IMR-90 (cell line): ENCODE measurements around the gene SYNPO2L. TPM values are rescaled to one million over a fixed set of nuclear protein-coding genes. Genes with fewer than 3 reads are reported as not detected.

Experiments used
- ATAC-seq: fragments of 200-7000 bp; cut with Tn5 transposase; 2 replicates; pipeline ENCODE4 v1.9.1; 2020; ENCODE audit warnings: low read depth, mild to moderate bottlenecking, moderate library complexity
- BruUV-seq: library from RNA; stranded (reverse); fragments of 400-500 nt; replicated peaks from 2 replicates; lab custom pipeline; 2021; lab: Mats Ljungman, UMichigan
- CTCF ChIA-PET: fragments of 300-600 bp; formaldehyde crosslinking; extraction: SDS; loops from one replicate; lab custom pipeline; 2021; ENCODE audit warnings: antibody characterized with exemption; lab: Yijun Ruan, JAX
- POLR2A ChIA-PET: fragments of 300-600 bp; sonication (Branson Sonifier 250); formaldehyde crosslinking; loops from one replicate; lab custom pipeline; 2022; ENCODE audit warnings: antibody characterized with exemption; ENCODE audit not compliant: unreplicated experiment; lab: Charles Lee
- DNase-seq: peaks from one replicate; pipeline ENCODE4 v3.0.0; 2013
- H2AFZ ChIP-seq: replicated peaks from 2 replicates; pipeline ENCODE3; 2013; ENCODE audit warnings: low read length, mild to moderate bottlenecking; ENCODE audit not compliant: poor library complexity
- H2AK5ac ChIP-seq: 2 replicates; pipeline ENCODE4 v1.6.1; 2013; ENCODE audit warnings: low read depth, low read length, inconsistent platforms
- H2AK9ac ChIP-seq: replicated peaks from 2 replicates; pipeline ENCODE3; 2013; ENCODE audit warnings: mild to moderate bottlenecking, low read depth, low read length, moderate library complexity; ENCODE audit not compliant: poor library complexity
- H2BK120ac ChIP-seq: 2 replicates; pipeline ENCODE4 v1.6.1; 2013; ENCODE audit warnings: low read depth, low read length, inconsistent platforms
- H2BK15ac ChIP-seq: 3 replicates; pipeline ENCODE4 v1.6.1; 2013; ENCODE audit warnings: low read depth, low read length, inconsistent platforms
- H2BK20ac ChIP-seq: 2 replicates; pipeline ENCODE4 v1.6.1; 2013; ENCODE audit warnings: low read depth, mild to moderate bottlenecking, inconsistent platforms, low read length, moderate library complexity
- H2BK5ac ChIP-seq: 2 replicates; pipeline ENCODE4 v1.6.1; 2013; ENCODE audit warnings: mild to moderate bottlenecking, low read depth, low read length, inconsistent platforms; ENCODE audit not compliant: poor library complexity, severe bottlenecking
- H3K14ac ChIP-seq: replicated peaks from 2 replicates; pipeline ENCODE4 v1.6.1; 2013; ENCODE audit warnings: low read depth, low read length, inconsistent platforms
- H3K18ac ChIP-seq: 2 replicates; pipeline ENCODE4 v1.6.1; 2013; ENCODE audit warnings: low read depth, low read length, control low read depth
- H3K23ac ChIP-seq: 2 replicates; pipeline ENCODE4 v1.6.1; 2013; ENCODE audit warnings: low read depth, low read length, inconsistent platforms
- H3K27ac ChIP-seq: 2 replicates; pipeline ENCODE4 v1.5.1; 2013; ENCODE audit warnings: mild to moderate bottlenecking, control low read depth, low read length; ENCODE audit not compliant: insufficient read depth
- H3K27me3 ChIP-seq: 2 replicates; pipeline ENCODE4 v1.6.1; 2013; ENCODE audit warnings: low read length; ENCODE audit not compliant: control insufficient read depth, insufficient read depth
- H3K36me3 ChIP-seq: 2 replicates; pipeline ENCODE4 v1.6.1; 2013; ENCODE audit warnings: low read length, mixed read lengths; ENCODE audit not compliant: control insufficient read depth, insufficient read depth
- H3K4ac ChIP-seq: 2 replicates; pipeline ENCODE4 v1.6.1; 2013; ENCODE audit warnings: low read depth, low read length, inconsistent platforms
- H3K4me1 ChIP-seq: 2 replicates; pipeline ENCODE4 v1.6.1; 2013; ENCODE audit warnings: low read length, mixed read lengths; ENCODE audit not compliant: control insufficient read depth, insufficient read depth
- H3K4me2 ChIP-seq: 2 replicates; pipeline ENCODE4 v1.6.1; 2013; ENCODE audit warnings: low read depth, mild to moderate bottlenecking, control low read depth, low read length, moderate library complexity
- H3K4me3 ChIP-seq: 2 replicates; pipeline ENCODE4 v1.5.1; 2013; ENCODE audit warnings: low read depth, mild to moderate bottlenecking, control low read depth, low read length, moderate library complexity; ENCODE audit not compliant: insufficient read depth
- H3K56ac ChIP-seq: 2 replicates; pipeline ENCODE4 v1.6.1; 2013; ENCODE audit warnings: low read length, inconsistent platforms; ENCODE audit not compliant: insufficient read depth; ENCODE audit errors: extremely low read depth
- H3K79me1 ChIP-seq, 2 experiments: 2 replicates each; pipeline ENCODE4 v1.6.1; 2013; ENCODE audit warnings: low read length in 2 of 2, inconsistent platforms in 1 of 2, low read depth in 1 of 2
- H3K9ac ChIP-seq: 2 replicates; pipeline ENCODE4 v1.6.1; 2013; ENCODE audit warnings: low read depth, low read length, control low read depth
- H3K9me1 ChIP-seq: 2 replicates; pipeline ENCODE4 v1.6.1; 2013; ENCODE audit warnings: low read length, inconsistent platforms; ENCODE audit not compliant: insufficient read depth
- H3K9me3 ChIP-seq: 2 replicates; pipeline ENCODE4 v1.6.1; 2013; ENCODE audit warnings: low read length; ENCODE audit not compliant: control insufficient read depth, insufficient read depth
- H4K20me1 ChIP-seq: 2 replicates; pipeline ENCODE4 v1.6.1; 2013; ENCODE audit warnings: low read length, inconsistent platforms; ENCODE audit not compliant: insufficient read depth
- H4K5ac ChIP-seq: 2 replicates; pipeline ENCODE4 v1.6.1; 2013; ENCODE audit warnings: mild to moderate bottlenecking, low read depth, low read length, control low read depth
- H4K8ac ChIP-seq, 2 experiments: 2 replicates each; pipeline ENCODE4 v1.6.1; 2013; ENCODE audit warnings: low read depth in 2 of 2, low read length in 2 of 2, control low read depth in 1 of 2, inconsistent platforms in 1 of 2
- H4K91ac ChIP-seq: 2 replicates; pipeline ENCODE4 v1.6.1; 2013; ENCODE audit warnings: low read depth, low read length, inconsistent platforms; ENCODE audit not compliant: insufficient read depth
- BHLHE40 ChIP-seq: fragments of 150-350 bp; IDR thresholded peaks from 2 replicates; pipeline ENCODE4 v1.6.1; 2016; ENCODE audit warnings: mild to moderate bottlenecking, low read depth, low read length
- CEBPB ChIP-seq: IDR thresholded peaks from 2 replicates; pipeline ENCODE4 v1.6.1; 2012; ENCODE audit warnings: low read depth, low read length, improper control_type of control experiment
- CHD1 ChIP-seq: IDR thresholded peaks from 2 replicates; pipeline ENCODE4 v1.6.1; 2012; ENCODE audit warnings: low read depth, low read length, improper control_type of control experiment
- CTCF ChIP-seq: conservative IDR thresholded peaks from 2 replicates; pipeline ENCODE4 v1.5.1; 2012; ENCODE audit warnings: mild to moderate bottlenecking, low read depth, low read length, improper control_type of control experiment
- ELK1 ChIP-seq: fragments of 150-350 bp; IDR thresholded peaks from 2 replicates; pipeline ENCODE4 v1.6.1; 2016; ENCODE audit warnings: low read depth, mild to moderate bottlenecking, low read length, moderate library complexity, borderline replicate concordance
- FOS ChIP-seq: fragments of 150-350 bp; IDR thresholded peaks from 2 replicates; pipeline ENCODE4 v1.6.1; 2016; ENCODE audit warnings: low read depth, low read length
- MAFK ChIP-seq: IDR thresholded peaks from 2 replicates; pipeline ENCODE4 v1.6.1; 2012; ENCODE audit warnings: low read depth, low read length, improper control_type of control experiment
- MAZ ChIP-seq: IDR thresholded peaks from 2 replicates; pipeline ENCODE4 v1.6.1; 2012; ENCODE audit warnings: low read depth, mild to moderate bottlenecking, low read length, improper control_type of control experiment, moderate library complexity, borderline replicate concordance
- MXI1 ChIP-seq: IDR thresholded peaks from 2 replicates; pipeline ENCODE4 v1.6.1; 2012; ENCODE audit warnings: low read depth, mild to moderate bottlenecking, low read length, moderate library complexity, borderline replicate concordance
- NFE2L2 ChIP-seq: fragments of 150-350 bp; IDR thresholded peaks from 2 replicates; pipeline ENCODE4 v1.6.1; 2016; ENCODE audit warnings: low read depth, mild to moderate bottlenecking, low read length
- POLR2A ChIP-seq: IDR thresholded peaks from 2 replicates; pipeline ENCODE4 v1.6.1; 2012; ENCODE audit warnings: mild to moderate bottlenecking, low read depth, low read length
- RAD21 ChIP-seq: IDR thresholded peaks from 2 replicates; pipeline ENCODE4 v1.6.1; 2012; ENCODE audit warnings: low read length, improper control_type of control experiment
- RCOR1 ChIP-seq: IDR thresholded peaks from 2 replicates; pipeline ENCODE4 v1.6.1; 2012; ENCODE audit warnings: mild to moderate bottlenecking, low read length, improper control_type of control experiment; ENCODE audit not compliant: insufficient replicate concordance
- RFX5 ChIP-seq: IDR thresholded peaks from 2 replicates; pipeline ENCODE4 v1.8.0; 2012; ENCODE audit warnings: low read depth, mild to moderate bottlenecking, low read length, moderate library complexity
- SMC3 ChIP-seq: fragments of 150-350 bp; IDR thresholded peaks from 2 replicates; pipeline ENCODE4 v1.6.1; 2016; ENCODE audit warnings: low read depth, mild to moderate bottlenecking, antibody characterized with exemption, low read length, moderate library complexity
- USF2 ChIP-seq: fragments of 150-350 bp; IDR thresholded peaks from 2 replicates; pipeline ENCODE4 v1.6.1; 2017; ENCODE audit warnings: mild to moderate bottlenecking, antibody characterized with exemption, low read length, low read depth
- WGBS, 2 experiments: methylation state at CpG; one replicate each; pipeline versions ENCODE4 v1.1.5 to v1.1.7; 2013; ENCODE audit warnings: missing lambda C conversion rate in 2 of 2; ENCODE audit not compliant: insufficient read length in 1 of 2; ENCODE audit errors: extremely low coverage in 2 of 2; 5-methylcytosine and 5-hydroxymethylcytosine counted together
- dilution Hi-C: fragments of 300-500 bp; cut with HindIII; formaldehyde crosslinking; loops from one replicate; pipeline ENCODE4 v1.14.3; 2018; ENCODE audit warnings: low sequenced_read_pairs; ENCODE audit not compliant: unreplicated experiment
- in situ Hi-C: fragments of 300-500 bp; cut with MboI; formaldehyde crosslinking; loops from 3 replicates; pipeline ENCODE4 v1.14.3; 2019; ENCODE audit warnings: low sequenced_read_pairs, inconsistent platforms, mixed read lengths
- intact Hi-C: fragments of 100-400 bp; cut with micrococcal nuclease; formaldehyde crosslinking; loops from 2 replicates; pipeline ENCODE4 v1.10.0; 2022
- polyA plus RNA-seq, 3 experiments: library from polyadenylated mRNA; depleted of rRNA; stranded (reverse); fragments of >200 nt; gene quantifications; 2 replicates each; pipeline ENCODE4 v1.2.3, GENCODE V29; 2012; ENCODE audit warnings: low replicate concordance in 1 of 3
- total RNA-seq: library from RNA; depleted of rRNA; stranded (reverse); fragments of >200 nt; gene quantifications from 2 replicates; pipeline ENCODE4 v1.2.3, GENCODE V29; 2012

The SYNPO2L gene
- total and polyA plus RNA-seq, 2 of the 4 experiments (the other 2 are of a cell fraction) = 0.18 to 0.62 TPM

GRCh38 chr10:73639286-73639685 lies 16.5 kb downstream of the SYNPO2L start:
- Histone ChIP-seq H3K4me2 (no peak overlapping the region), H2BK20ac (no peak overlapping the region), H4K5ac (no peak overlapping the region), H2BK5ac (no peak overlapping the region), H2AK5ac (no peak overlapping the region), H3K27ac (no peak overlapping the region), H4K8ac (no peak overlapping the region), H3K36me3 (no peaks in the 10 kb centered on the region), H3K4ac (no peak overlapping the region), H3K18ac (no peak overlapping the region), H3K9me1 (no peaks in the 10 kb centered on the region), H3K14ac (no peak overlapping the region), H2AFZ (no peak overlapping the region), H3K9ac (no peak overlapping the region), H4K20me1 (no peaks in the 10 kb centered on the region), H3K23ac (no peak overlapping the region), H3K9me3 (no peaks in the 10 kb centered on the region), H4K91ac (no peak overlapping the region), H3K4me1 (no peaks in the 10 kb centered on the region; the same call in 1 of the 2 replicates), H3K79me1 (no peaks in the 10 kb centered on the region), H2BK15ac (no peak overlapping the region), H3K56ac (no peak overlapping the region), H2BK120ac (no peak overlapping the region), H3K4me3 (no peak overlapping the region), H3K27me3 (peaks cover 10% of the 10 kb centered on the region; the same call in 1 of the 2 replicates), H2AK9ac (no peak overlapping the region)
- BruUV-seq = no TSS peak
- no peak for DNase-seq
- TF ChIP-seq ELK1 (no peak), CTCF (no peak), NFE2L2 (no peak), USF2 (no peak), MXI1 (no peak), CHD1 (no peak), BHLHE40 (no peak), CEBPB (no peak), FOS (no peak), RAD21 (no peak), MAZ (no peak), SMC3 (no peak), POLR2A (no peak), RFX5 (no peak), RCOR1 (no peak), MAFK (no peak)
- WGBS, 2 experiments = no CpG with 5 or more reads among the region's 3 CpGs
- in situ Hi-C loops (loop anchor here (25.0 kb wide), 1 partner anchor 377 kb away; the partner anchor contains the start of gene MRPS16), intact Hi-C loops (no loop called here), dilution Hi-C loops (no loop called here)
- CTCF ChIA-PET = no interaction called here
- POLR2A ChIA-PET = interaction anchor here (1.6 kb wide), 1 partner anchor 14 kb away, joined by 4 read pairs; no protein-coding TSS in a partner anchor
- ATAC-seq = no peak
